CD4-positive, alpha-beta T cell treated with Interleukin-4 for 4 hours (primary cell): ENCODE results near the gene NTNG2.

Source experiments
- DNase-seq: peaks from one replicate; pipeline ENCODE4 v3.0.0-alpha.2; 2020

Gene NTNG2

DNA sequence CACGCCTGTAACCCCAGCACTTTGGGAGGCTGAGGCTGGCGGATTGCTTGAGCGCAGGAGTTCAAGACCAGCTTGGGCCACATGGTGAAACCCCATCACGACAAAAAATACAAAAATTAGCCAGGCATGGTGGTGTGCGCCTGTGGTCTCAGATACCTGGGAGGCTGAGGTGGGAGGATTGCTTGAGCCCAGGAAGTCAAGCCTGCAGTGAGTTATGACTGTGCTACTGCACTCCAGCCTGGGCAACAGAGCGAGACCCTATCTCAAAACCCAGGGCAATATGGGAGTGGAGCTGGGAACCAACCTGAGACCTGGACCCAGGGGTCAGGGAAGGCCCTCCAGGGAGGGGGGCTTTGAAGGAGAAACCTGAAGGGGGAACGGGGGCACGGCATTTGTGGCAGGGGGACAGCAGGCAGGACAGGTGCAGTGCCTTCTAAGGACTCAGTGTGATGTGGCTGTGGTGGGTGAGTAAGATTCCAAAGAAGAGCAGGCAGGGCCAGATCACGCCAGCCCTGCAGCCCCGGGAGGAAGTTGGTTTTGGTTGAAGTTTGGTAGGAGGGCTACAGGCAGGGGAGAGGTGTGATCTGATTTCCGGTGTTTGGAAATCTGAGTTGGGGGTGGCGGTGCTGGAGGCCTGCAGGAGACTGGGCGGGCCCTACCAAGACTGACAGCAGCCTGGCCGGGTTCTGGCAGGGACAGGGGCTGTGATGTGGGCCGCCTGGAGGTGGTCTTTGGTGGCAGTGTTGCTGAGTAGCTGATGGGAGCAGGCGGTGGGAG, 46.2 kb downstream of the NTNG2 start:
- DNase-seq = no peak

DNA sequence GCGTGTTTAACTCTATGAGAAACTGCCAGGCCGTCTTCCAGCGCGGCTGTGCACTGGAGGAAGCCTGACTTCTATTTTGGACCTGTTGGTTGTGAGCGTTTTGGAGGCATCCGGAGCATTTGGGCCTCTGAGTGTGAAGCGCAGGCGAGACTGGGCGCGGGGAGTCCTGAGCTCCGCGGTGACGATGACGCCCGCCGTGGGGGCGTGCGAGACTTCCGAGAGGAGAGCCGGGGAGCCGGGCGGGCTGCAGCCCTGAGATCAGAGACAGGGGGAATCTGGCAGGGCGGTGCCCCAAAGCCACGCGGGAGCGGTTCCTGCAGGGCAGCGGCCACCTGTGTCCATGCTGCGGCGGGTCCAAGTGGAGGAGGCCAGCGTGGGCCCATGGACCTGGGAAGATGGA, 47.4 kb downstream of the NTNG2 start:
- DNase-seq = no peak

DNA sequence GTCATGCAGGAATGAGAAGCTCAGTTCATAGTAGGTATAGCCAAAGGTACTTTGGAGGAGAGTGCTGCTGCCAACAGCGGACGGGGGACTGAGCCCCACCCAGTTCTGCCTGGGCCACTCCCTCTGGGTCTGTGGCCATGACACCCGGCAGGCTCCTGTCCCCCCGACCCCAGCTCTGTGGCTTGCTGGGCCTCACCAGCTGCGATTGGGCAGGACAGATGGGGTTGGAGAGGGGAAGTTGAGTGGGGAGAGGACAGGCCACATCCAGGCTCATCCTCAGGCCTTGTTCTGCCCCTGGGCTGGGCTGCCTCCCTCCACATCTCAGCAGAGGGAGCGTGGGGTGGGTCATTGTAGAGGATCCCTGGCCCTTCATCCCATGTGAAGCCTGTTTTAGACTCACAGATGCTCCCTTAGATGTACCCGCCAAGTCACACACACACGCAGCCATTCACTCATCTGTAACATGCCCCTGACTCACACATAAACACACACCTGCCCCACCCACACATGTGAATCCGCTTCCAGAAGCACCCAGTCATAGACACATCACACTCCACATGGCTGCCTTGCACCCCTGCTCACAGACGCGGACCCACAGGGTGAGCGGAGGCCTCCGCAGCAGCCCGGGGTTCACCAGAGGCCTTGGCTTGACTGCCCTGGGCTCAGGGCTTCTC, 48.8 kb downstream of the NTNG2 start:
- DNase-seq = no peak

DNA sequence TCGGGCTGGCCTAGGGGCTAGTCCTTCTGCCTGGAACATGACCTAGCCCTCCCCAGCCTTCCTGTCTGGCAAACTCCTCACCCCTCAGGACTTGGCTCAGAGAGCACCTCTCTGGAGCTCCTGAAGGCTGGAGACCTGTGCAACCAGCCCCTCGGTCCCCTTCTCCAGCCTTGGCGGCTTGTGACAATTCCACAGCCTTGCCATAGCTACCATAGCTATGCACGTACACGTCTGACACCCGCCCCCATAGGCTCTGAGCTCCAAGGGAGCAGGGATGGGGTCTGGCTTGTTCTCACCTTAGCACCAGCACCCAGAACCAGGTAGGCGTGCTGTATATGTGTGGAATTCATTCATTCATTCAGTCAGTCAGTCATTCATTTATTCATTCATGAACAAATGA, 49.7 kb downstream of the NTNG2 start:
- DNase-seq = no peak

DNA sequence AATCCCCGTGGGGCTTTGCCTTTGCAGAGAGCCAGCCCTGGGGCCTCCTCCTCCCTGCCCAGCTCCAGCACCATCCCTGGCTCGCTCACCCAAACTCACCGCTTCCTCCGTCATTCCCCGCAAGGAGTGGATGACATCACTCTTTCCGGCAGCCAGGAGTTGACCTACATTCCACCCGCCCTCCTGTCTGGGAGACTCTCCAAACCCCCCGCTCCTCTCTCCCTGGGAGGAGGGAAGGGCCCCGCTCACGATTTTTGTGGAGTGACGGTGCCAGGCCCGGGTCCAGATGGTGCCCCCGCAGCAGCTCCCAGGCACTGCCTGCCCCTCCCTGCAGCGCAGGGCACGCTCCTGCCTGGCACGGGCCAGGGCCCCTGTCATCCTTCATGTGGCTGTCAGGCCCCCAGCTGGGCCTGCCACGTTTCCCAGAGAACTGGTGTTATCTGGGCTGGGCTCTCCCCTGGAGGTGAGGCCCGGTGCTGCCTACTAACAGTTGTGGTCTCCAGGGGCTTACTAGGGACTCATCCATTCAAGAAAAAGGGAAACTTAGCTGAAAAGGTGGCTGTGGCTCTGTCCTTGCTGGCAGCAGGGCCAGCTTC, 52.3 kb downstream of the NTNG2 start:
- no peak for DNase-seq

DNA sequence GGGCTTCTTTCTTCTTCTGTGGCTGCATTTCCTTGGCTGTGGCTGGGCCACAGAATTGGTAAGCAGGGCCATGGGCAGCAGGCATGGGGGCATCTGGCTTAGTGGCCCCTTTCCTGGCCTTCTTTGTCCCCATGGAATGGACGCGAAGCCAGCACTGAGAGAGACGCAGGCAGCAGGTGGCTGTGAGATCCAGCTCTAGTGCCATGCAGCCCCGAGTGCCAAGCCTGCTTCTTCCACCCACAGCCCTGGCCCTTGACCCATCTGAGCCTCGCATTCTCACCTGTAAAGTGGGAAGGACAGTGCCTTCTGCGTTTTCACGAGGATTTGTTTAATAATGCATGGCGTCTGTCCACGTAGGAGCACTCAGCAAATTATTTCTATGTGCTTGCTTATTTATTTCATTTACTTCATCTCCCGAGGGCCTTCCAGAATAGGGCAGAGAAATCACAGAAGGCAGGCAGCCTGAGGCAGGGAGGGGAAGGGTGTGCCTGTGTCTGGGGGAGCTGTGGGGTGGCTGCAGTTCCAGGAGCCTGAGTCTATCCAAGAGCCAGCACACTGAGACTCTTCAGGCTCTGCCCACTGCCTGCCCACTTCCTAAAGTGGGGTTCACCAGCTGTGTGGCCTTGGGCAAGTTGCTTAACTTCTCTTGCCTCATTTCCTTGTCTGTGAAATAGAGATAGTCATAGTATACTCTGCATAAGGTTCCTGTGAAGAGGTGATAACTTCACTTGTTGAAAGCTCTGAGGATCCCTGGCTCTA, 55.2 kb downstream of the NTNG2 start:
- no peak for DNase-seq

DNA sequence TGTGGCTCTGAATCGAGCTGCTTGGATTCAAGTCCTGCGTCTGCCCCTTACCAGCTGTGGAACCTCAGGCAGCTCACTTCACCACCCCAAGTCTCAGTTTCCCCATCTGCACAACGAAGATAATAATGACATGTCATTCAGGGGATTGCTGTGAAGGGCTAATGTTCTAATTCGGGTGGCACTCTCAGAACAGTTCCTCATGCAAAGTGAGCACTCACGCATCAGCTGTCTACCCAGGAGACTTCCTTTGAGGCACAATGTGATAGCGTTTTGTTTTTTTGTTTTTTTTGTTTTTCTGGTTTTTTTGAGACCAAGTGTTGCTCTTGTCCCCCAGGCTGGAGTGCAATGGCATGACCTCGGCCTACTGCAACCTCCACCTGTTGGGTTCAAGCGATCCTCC, 56.4 kb downstream of the NTNG2 start:
- no peak for DNase-seq

DNA sequence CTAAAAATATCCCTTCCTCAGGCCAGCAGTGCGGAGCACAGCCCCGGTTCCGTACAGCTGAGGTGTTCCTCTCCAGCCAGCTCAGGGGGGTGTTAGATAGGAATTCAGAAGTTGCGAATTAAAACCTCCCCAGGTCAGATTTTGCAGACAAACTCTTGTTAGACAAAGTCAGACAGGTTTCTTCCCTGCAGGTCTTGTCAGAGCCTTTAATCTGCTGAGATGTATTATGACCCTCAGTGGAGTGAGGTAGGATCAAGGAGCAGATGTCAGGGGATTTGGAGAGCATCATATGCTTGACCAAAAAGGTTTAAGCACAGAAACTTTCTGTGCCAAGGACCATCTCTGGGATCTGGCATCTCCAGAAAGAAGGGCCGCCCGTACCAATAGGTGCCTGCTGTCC, 60.1 kb downstream of the NTNG2 start:
- no peak for DNase-seq

DNA sequence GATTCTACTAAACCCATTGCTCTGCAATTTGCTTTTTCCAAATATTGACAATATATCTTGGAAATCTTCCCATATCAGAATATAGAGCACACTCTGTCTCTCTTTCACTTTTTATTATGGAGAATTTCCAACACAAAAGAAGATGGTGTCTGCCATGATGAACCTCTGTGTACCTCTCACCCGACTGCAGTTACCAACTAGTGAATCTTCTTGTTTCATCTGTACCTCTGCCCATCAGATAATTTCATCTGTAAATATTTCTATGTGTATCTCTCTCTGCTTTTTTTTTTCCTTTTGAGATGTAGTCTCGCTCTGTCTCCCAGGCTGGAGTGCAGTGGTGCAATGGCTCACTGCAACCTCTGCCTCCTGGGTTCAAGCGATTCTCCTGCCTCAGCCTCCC, 62.8 kb downstream of the NTNG2 start:
- no peak for DNase-seq

DNA sequence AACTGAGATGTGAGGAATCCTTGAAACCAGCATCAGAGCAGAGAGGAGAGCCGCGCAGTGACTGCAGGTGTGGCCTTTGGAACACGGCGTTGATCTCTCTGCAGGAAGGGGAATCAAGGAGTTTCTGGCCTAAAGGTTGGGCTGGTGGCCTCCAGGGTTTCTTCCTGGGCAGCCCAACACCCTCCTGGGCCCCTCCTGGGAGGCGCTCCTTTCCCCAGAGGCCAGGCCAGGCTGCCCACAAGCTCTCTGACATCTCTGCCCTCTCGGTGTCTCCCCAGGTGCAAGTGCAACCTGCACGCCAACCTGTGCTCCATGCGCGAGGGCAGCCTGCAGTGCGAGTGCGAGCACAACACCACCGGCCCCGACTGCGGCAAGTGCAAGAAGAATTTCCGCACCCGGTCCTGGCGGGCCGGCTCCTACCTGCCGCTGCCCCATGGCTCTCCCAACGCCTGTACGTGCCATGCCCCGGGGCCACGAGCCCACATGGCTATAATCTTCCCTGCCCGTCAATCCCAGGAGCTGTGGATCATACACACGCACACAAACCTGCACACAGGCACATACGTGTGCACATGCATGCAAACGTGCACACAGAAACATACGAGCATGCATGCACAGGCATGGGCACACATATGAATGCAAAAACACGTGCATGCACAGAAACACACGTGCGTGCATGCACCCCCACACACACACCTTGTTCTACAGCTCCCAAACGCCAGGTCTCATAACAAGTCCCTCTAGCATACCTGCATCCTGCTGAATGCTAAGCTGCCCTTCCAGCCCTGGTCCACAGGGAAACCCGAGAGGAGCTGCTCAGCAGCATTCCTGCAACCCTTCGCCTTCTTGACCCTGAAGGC, 64.9 kb downstream of the NTNG2 start:
- no peak for DNase-seq

DNA sequence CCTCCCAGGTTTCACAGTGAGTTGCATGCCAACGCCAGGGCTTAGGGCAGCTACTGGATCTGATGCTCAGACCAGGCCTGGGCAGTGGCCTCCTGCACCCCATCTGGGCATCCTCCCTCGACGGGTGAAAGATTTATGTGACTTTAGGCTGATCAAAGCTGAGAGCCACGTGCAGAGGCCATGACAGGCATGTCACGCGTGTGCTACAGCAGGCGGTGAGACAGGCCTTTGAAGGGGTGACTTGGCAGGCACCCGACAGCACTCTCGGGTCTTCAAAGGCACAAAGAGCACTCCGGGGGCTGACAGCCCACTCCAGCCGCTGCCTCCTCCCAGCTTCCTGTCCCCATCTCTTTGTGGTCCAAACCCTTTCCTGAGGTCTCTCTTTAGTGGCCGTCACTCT, 66.2 kb downstream of the NTNG2 start:
- no peak for DNase-seq

DNA sequence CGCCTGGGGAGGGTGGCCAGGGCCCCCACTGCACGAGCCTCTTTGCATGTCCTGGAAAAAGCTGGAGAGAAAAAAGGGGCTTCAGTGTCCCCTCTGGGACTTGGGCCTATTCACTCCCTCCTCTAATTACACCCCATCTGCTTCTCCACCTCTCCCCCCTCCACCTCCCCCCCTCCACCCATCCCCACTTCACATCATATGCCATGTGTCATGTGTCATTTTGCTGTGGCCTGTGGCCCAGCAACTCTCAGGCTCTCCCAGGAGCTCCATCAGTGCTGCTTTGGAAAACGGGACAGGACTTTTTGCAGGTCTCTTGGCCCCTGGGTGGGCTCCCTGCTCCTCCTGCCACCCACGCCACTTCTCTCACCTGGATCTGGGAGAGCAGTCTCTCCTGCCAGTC, 68.7 kb downstream of the NTNG2 start:
- no peak for DNase-seq

DNA sequence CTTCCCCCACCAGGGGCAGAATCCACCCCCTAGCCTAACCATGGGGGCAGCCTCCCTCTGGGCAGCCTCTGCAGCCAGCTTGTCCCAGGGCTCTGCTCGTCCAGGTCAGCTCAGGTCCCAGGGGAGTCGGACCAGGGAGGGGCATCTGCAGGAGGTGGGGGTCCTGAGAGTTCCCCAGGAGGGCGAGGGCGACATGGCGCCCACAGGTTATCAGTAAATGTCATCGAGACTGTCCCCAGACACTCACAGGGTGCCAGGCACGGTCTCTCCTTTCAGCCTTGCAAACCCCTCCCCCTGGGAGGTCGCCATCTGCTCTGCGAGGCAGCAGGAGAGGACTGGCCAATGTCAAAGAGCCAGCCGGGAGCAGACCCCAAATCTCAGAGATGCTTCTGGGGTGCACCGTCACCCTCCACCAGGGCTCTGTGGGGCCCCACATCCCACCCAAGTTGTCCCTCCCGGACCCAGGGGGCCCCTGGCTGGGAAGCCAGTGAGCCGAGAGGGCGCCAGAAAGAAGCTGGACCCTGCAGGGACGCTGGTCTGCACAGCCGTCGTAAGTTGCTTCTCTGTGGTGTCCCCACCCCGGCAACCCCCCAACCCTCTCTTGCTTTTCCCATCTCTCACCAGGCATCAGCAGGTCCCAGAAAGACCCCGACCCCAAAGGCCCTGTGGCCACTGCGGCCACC, 69.3 kb downstream of the NTNG2 start:
- DNase-seq = no peak

DNA sequence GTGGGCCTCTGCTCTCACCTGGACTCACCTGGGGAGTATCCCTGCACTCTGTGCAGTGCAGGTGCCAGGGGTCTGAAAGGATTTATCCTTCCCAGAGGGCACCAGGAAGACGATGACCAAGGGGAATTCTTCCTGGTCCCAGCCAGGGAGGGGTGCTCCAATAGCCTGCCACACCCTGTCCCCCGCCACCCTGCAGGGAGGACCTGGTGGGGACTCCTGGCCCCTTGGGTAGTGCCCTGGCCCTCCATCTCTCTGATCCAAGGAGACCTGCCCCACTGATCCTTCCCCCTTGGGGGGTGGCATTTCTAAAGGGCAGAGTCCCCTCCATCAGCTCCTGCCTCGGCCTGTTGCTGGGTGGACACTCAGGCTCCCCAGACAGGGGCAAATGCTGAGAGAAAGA, 70.7 kb downstream of the NTNG2 start:
- DNase-seq = no peak

DNA sequence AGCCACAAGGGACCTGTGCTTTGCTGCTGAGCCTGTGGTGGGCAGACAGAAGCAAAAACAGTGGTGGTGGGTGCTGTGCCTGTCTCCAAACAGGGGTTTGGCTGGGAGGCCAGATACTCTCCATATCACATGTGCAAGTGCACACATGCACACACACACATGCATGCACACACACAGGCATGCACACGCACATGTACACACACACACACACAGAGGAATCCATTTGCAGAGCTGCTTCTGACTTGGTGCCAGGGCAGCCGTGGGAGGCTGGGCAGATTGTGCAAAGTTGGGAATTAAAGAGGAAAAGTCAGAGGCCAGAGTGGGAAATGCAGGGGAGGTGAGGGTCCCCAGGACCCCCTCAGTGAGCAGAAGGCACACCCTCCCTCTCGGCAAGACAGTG, 71.3 kb downstream of the NTNG2 start:
- DNase-seq = no peak

DNA sequence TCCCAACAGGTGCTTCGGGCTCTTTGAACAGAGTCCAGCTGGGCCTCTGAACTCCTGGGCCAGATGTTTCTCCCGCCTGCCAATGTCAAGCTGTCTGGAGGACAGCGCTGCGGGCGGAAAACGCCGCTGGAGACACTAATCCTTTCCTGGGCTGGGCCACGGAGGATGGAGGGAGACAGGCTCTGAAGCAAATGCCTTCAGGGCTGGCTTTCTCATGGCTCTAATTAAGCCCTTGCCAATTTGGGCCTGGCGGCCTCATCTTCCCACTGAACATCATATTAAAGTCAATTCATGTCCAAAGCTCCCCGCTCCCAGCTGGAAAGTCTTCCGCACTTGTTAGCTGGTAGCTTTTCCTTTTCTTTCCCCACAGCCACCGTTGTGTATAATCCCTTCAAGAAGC, 72.7 kb downstream of the NTNG2 start:
- no peak for DNase-seq

DNA sequence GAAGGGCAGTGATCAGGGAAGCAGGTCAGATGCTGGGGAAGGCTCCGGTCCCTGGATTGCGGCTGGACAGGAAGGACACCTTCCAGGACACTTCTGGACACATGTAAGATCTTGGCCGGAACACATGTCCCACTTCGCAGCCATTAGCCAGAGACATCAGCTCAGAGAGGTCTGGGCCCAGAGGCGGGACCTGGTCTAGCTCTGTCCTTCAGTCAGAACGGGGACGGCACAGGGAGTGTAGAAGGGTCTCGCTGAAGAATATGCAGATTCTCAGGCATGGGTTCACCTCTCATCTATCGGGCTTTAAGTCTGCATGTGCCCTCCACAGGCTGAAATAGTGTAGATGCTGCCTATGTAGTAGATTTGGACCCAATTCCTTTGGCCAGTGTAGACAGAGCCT, 73.3 kb downstream of the NTNG2 start:
- DNase-seq = no peak

DNA sequence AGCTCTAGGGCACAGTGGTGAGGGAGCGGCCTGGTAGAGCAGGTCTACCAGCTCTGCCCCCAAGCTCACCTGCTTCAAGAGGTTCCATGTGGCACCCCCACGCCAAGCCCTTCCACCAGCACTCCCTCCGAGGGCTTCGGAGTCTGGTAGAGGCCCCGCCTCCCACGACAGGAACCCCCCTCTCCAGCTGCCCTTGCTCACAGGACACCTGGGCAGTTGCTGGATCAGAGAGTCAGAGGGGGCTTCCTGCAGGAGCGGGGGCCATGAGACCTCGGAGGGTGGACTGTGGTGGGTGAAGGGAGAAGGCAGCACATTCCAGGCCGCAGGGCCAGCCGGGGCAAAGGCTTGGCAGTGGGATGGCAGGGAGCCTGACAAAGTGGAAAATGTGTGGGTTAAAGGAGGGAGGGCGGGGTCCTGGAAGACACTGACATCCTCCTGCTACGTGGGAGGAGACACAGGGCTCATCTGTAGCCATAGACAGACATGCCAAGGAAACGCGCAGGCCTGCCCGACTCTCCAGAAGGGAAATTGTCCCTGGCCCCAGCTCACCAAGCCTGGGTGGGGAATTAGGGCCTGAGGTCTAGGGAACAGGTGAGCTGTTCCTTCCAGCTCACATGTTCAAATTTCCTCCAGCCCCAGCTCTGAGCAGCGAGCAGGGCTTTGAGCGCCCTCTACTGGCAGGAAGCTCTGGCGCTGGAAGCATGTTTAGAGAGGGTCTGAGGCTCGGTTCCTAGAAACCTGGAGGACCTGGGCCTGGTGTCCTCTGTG, 74.2 kb downstream of the NTNG2 start:
- DNase-seq = peak; percentile 71

DNA sequence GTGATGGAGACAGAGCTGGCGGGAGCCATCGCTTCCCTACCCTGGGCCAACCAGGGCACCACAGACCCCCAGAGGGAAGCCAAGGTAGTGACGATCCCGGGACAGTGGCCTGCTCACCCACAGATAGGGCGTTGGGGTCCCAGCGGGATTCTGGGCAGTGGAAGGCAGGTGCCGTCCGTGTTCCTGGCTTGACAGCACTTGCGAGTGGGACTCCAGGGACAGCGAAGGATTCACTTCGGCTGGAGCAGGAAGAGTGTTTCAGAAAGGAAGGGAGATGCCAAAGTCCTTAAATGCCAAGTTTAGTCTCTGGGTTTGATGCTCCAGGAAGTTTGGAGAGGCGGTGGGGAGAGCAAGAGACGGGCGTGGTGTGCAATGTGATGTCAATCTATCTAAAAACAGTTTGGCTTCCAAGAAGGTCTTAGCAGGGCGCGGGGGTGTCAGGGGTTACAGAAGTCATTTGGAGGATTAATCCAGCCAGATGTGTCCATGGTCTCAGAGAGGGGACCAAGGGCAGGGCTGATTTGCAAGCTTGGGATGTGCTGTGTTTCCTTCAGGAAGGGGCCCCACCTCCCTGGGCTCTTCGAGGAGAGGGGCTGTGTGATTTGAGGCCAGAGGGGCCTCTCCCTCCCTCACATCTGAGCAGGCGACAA, 74.9 kb downstream of the NTNG2 start:
- no peak for DNase-seq

DNA sequence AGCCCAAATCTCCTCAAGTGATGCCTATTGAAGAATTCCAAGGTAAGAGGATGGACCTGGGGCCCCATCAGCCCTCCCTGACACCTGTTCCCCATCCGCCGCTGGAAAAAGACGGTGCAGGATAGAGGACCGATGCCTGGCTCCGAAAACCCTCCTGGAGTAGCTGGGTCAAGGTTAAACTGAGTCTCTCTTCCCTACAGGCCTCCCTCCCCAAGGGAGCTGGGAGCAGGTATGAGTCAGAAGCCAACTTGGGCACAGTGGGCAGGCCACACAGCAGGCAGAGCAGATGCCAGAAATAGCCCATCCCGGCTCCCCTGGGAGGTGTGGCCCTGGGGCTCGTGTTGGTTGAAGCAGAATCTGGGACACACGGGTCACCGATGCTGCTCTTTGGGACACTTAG, 75.6 kb downstream of the NTNG2 start:
- DNase-seq = no peak
